Psoas muscle (tissue), 8 donors: ENCODE data around the gene KDM5A. TPM values are rescaled to one million over a fixed set of nuclear protein-coding genes. Genes with fewer than 3 reads are reported as not detected.
A peak's percentile ranks its signal among the peaks of the same experiment; 100 is the strongest.
"Not testable (repeated sequence)": the region's sequence is repeated elsewhere in the genome, so short reads cannot be mapped to it uniquely, and the experiment has no call there.

Experiments
- ATAC-seq, 4 donors: fragments of 200-7000 bp; cut with Tn5 transposase; one replicate each; pipeline ENCODE4 v1.9.1; 2020; ENCODE audit warnings: moderate library complexity in 3 of 4, mild to moderate bottlenecking in 2 of 4
- DNase-seq, 2 donors: peaks; one replicate each; pipeline ENCODE4 v3.0.0-alpha.2; 2020
- H3K27ac ChIP-seq: fragments of 200-600 bp; one replicate; pipeline ENCODE4 v1.8.0; 2022
- H3K27me3 ChIP-seq, 3 donors: fragments of 200-600 bp in 1 of 3; one replicate each; pipeline versions ENCODE4 v1.6.1 to v1.8.0; 2013 to 2022; ENCODE audit warnings: low read length in 2 of 3, mild to moderate bottlenecking in 2 of 3, moderate library complexity in 1 of 3; ENCODE audit not compliant: insufficient read depth in 3 of 3
- H3K36me3 ChIP-seq, 2 donors: fragments of 200-600 bp in 1 of 2; one replicate each; pipeline versions ENCODE4 v1.6.1 to v1.8.0; 2013 to 2022; ENCODE audit warnings: low read depth in 1 of 2, mild to moderate bottlenecking in 1 of 2, moderate library complexity in 1 of 2; ENCODE audit not compliant: insufficient read depth in 1 of 2
- H3K4me1 ChIP-seq: fragments of 200-600 bp; one replicate; pipeline ENCODE4 v1.8.0; 2022
- H3K4me3 ChIP-seq: fragments of 200-600 bp; one replicate; pipeline ENCODE4 v1.8.0; 2022; ENCODE audit warnings: mild to moderate bottlenecking
- H3K9me3 ChIP-seq: fragments of 200-600 bp; one replicate; pipeline ENCODE4 v1.8.0; 2022
- CTCF ChIP-seq: fragments of 200-600 bp; IDR thresholded peaks from one replicate; pipeline ENCODE4 v1.8.0; 2022; ENCODE audit warnings: antibody characterized with exemption
- WGBS, 3 donors: extraction: QIAGEN DNeasy Blood & Tissue Kit; methylation state at CpG; one replicate each; pipeline versions ENCODE4 v1.1.6 to v1.1.7; 2013; 5-methylcytosine and 5-hydroxymethylcytosine counted together
- intact Hi-C, 2 donors: fragments of 100-400 bp; cut with DNase I; formaldehyde crosslinking; loops; one replicate each; pipeline versions ENCODE4 v1.11.0 to v1.14.2; 2022
- polyA plus RNA-seq, 3 donors: library from polyadenylated mRNA; stranded (reverse); fragments of 200-250 nt; gene quantifications; one replicate each; pipeline ENCODE4 v1.2.3, GENCODE V29; 2013
- total RNA-seq, 4 donors: library from RNA; stranded (reverse); fragmentation: NEBNext Ultra II Directional in 2 of 4; extraction: Animal tissue kit (Norgen Biotek cat#: 25700) in 2 of 4; gene quantifications; one replicate each; pipeline versions ENCODE4 v1.2.1 to v1.2.4, GENCODE V29; 2021 to 2023
- donor health status: healthy with polysubstance abuse.
- donor health status: DM: no; HTN: no; CAD: no; lungs with moderate emphysema.
- donor health status: Bipolar disorder and iron deficiency.
- donor health status: healthy.
- donor health status: DM: yes; HTN: yes; CAD: no.
- donor health status: DM: no; HTN: no; CAD: no.
- donor health status: DM: no; HTN: no; CAD: no.
- donor health status: DM: yes; HTN: yes; CAD: no.

The KDM5A gene
- total and polyA plus RNA-seq, 7 donors, result 4.0 to 49.5 (median 24.8) TPM

GRCh38 chr12:388012-388411, 1.1 kb downstream of the KDM5A start:
- Histone ChIP-seq H3K9me3 (no peaks in the 10 kb centered on the region), H3K36me3 (peaks cover 0 to 27% of the 10 kb centered on the region in 2 donors), H3K4me1 (peaks cover 27% of the 10 kb centered on the region), H3K27me3 (no peaks in the 10 kb centered on the region), H3K27ac (peak overlapping the region; percentile 86), H3K4me3 (peak overlapping the region; percentile 90)
- ATAC-seq (no peak), DNase-seq (no peak)
- 1 to 3% (median 3%) methylated on average over 2 of the region's 2 CpGs for WGBS, 3 donors
- TF ChIP-seq CTCF, result no peak
- intact Hi-C loops, result no loop called here

GRCh38 chr12:386651-387050, 2.5 kb downstream of the KDM5A start:
- WGBS, 3 donors, result 61 to 69% (median 66%) methylated on average over 4 of the region's 4 CpGs
- Histone ChIP-seq H3K9me3 (no peaks in the 10 kb centered on the region), H3K27me3 (no peaks in the 10 kb centered on the region), H3K36me3 (peaks cover 3 to 41% of the 10 kb centered on the region in 2 donors), H3K4me1 (peaks cover 27% of the 10 kb centered on the region), H3K4me3 (peak overlapping the region; percentile 90), H3K27ac (no peak overlapping the region)
- TF ChIP-seq CTCF, result no peak
- intact Hi-C loops, result no loop called here
- DNase-seq (no peak), ATAC-seq (no peak)

GRCh38 chr12:370739-371485, 18.2 kb downstream of the KDM5A start:
- H3K27ac ChIP-seq, intact Hi-C loops, ATAC-seq, H3K4me3 ChIP-seq, DNase-seq, H3K9me3 ChIP-seq, H3K4me1 ChIP-seq, H3K27me3 ChIP-seq: not testable (repeated sequence)
- 98 to 99% (median 99%) methylated on average over 5 of the region's 5 CpGs for WGBS, 3 donors
- peaks cover 5 to 76% of the 10 kb centered on the region in 2 donors for H3K36me3 ChIP-seq

GRCh38 chr12:367972-368371, 21.1 kb downstream of the KDM5A start:
- TF ChIP-seq CTCF, result no peak
- Histone ChIP-seq H3K36me3 (peaks cover 9 to 83% of the 10 kb centered on the region in 2 donors), H3K9me3 (peaks cover 3% of the 10 kb centered on the region), H3K27me3 (no peaks in the 10 kb centered on the region), H3K4me1 (no peaks in the 10 kb centered on the region), H3K4me3 (no peak overlapping the region), H3K27ac (no peak overlapping the region)
- no peak for ATAC-seq
- WGBS, 3 donors, result 94 to 98% (median 96%) methylated on average over 1 of the region's 1 CpG
- DNase-seq, result no peak
- intact Hi-C loops, result loop anchor here in 1 of 2 donors (10.0 kb wide), 1 partner anchor 53 kb away; no protein-coding TSS in a partner anchor

GRCh38 chr12:366820-367219, 22.3 kb downstream of the KDM5A start:
- Histone ChIP-seq H3K4me3 (no peak overlapping the region), H3K36me3 (peaks cover 9 to 91% of the 10 kb centered on the region in 2 donors), H3K4me1 (no peaks in the 10 kb centered on the region), H3K27me3 (no peaks in the 10 kb centered on the region), H3K27ac (no peak overlapping the region), H3K9me3 (peaks cover 3% of the 10 kb centered on the region)
- no peak for TF ChIP-seq CTCF
- ATAC-seq, result no peak
- DNase-seq, result no peak
- intact Hi-C loops, result loop anchor here in 1 of 2 donors (10.0 kb wide), 1 partner anchor 52 kb away; no protein-coding TSS in a partner anchor
- 93 to 100% (median 97%) methylated on average over 2 of the region's 2 CpGs for WGBS, 3 donors
